NCI-H69 (cell line): Measurements from ENCODE around the gene MAP7D2.

Source experiments
- DNase-seq: peaks from one replicate; lab custom pipeline; 2025; lab: John Stamatoyannopoulos, UW

Gene MAP7D2

GRCh38 chrX:20112022-20112774 is 4.5 kb downstream of the MAP7D2 start:
- no peak for DNase-seq

- no peak for DNase-seq
Observed at GRCh38 chrX:20111271-20111670, 5.4 kb downstream of the MAP7D2 start.

- DNase-seq: no peak
Observed at GRCh38 chrX:20101934-20102581, 14.6 kb downstream of the MAP7D2 start.

GRCh38 chrX:20091499-20091898 is 25.2 kb downstream of the MAP7D2 start:
- no peak for DNase-seq

GRCh38 chrX:20089845-20090244 is 26.9 kb downstream of the MAP7D2 start:
- no peak for DNase-seq

- no peak for DNase-seq
Observed at GRCh38 chrX:20080277-20080676, 36.4 kb downstream of the MAP7D2 start.

- no peak for DNase-seq
Observed at GRCh38 chrX:20071511-20072079, 45.1 kb downstream of the MAP7D2 start.

- peak; percentile 90 for DNase-seq
Observed at GRCh38 chrX:20067709-20068561, 48.8 kb downstream of the MAP7D2 start.

- DNase-seq: peak; percentile 71
Observed at GRCh38 chrX:20066968-20067708, 49.6 kb downstream of the MAP7D2 start.

GRCh38 chrX:20063716-20064351 is 52.9 kb downstream of the MAP7D2 start:
- DNase-seq: peak; percentile 29

- DNase-seq: peak; percentile 25
Observed at GRCh38 chrX:20063153-20063552, 53.6 kb downstream of the MAP7D2 start.

GRCh38 chrX:20061855-20062254 is 54.9 kb downstream of the MAP7D2 start:
- no peak for DNase-seq

GRCh38 chrX:20060961-20061748 is 55.6 kb downstream of the MAP7D2 start:
- peak; percentile 72 for DNase-seq

- no peak for DNase-seq
Observed at GRCh38 chrX:20059467-20060128, 57.1 kb downstream of the MAP7D2 start.

GRCh38 chrX:20057479-20057878 is 59.2 kb downstream of the MAP7D2 start:
- no peak for DNase-seq

- peak; percentile 60 for DNase-seq
Observed at GRCh38 chrX:20056704-20057103, 60.0 kb downstream of the MAP7D2 start.

GRCh38 chrX:20053537-20053936 is 63.2 kb downstream of the MAP7D2 start:
- no peak for DNase-seq

GRCh38 chrX:20046864-20047263 is 69.8 kb downstream of the MAP7D2 start:
- no peak for DNase-seq

- no peak for DNase-seq
Observed at GRCh38 chrX:20046223-20046622, 70.5 kb downstream of the MAP7D2 start.

- DNase-seq: no peak
Observed at GRCh38 chrX:20042221-20042620, 74.5 kb downstream of the MAP7D2 start.
